ENCODE data around the gene LSG1.
"Not testable (repeated sequence)": the region's sequence is repeated elsewhere in the genome, so short reads cannot be mapped to it uniquely, and the experiment has no call there.

The LSG1 gene

GRCh38 chr3:194654443-194654842 lies 17.5 kb downstream of the LSG1 start:
- no peak for DNase-seq

GRCh38 chr3:194647747-194648146 lies 24.2 kb downstream of the LSG1 start:
- no peak for DNase-seq

GRCh38 chr3:194642769-194643168 lies 29.2 kb downstream of the LSG1 start:
- DNase-seq, result no peak

GRCh38 chr3:194640829-194641228 lies 31.2 kb downstream of the LSG1 start:
- DNase-seq, result no peak

GRCh38 chr3:194638991-194639605 lies 32.9 kb downstream of the LSG1 start:
- DNase-seq, result no peak

GRCh38 chr3:194637541-194638400 lies 34.2 kb downstream of the LSG1 start:
- DNase-seq, result no peak

- DNase-seq, result no peak
Observed at GRCh38 chr3:194637066-194637465, 34.9 kb downstream of the LSG1 start.

GRCh38 chr3:194633349-194634004 lies 38.5 kb downstream of the LSG1 start, which contains the start of gene TMEM44:
Gene TMEM44, minus strand, starts transcription at chr3:194633419. Its CDS starts 204 bp downstream, at chr3:194633215.
- peak; percentile 83 for DNase-seq

- no peak for DNase-seq
Observed at GRCh38 chr3:194632809-194633348, 39.1 kb downstream of the LSG1 start.

- no peak for DNase-seq
Observed at GRCh38 chr3:194632226-194632808, 39.7 kb downstream of the LSG1 start.

GRCh38 chr3:194631696-194632095 lies 40.3 kb downstream of the LSG1 start:
- no peak for DNase-seq

GRCh38 chr3:194630681-194631080 lies 41.3 kb downstream of the LSG1 start:
- not testable (repeated sequence) for DNase-seq

- no peak for DNase-seq
Observed at GRCh38 chr3:194624956-194625355, 47.0 kb downstream of the LSG1 start.

- DNase-seq, result no peak
Observed at GRCh38 chr3:194623449-194624290, 48.3 kb downstream of the LSG1 start.

- no peak for DNase-seq
Observed at GRCh38 chr3:194622621-194623340, 49.2 kb downstream of the LSG1 start.

- no peak for DNase-seq
Observed at GRCh38 chr3:194621947-194622346, 50.0 kb downstream of the LSG1 start.

- DNase-seq, result no peak
Observed at GRCh38 chr3:194620196-194620595, 51.8 kb downstream of the LSG1 start.

GRCh38 chr3:194619741-194620140 lies 52.2 kb downstream of the LSG1 start:
- no peak for DNase-seq

- no peak for DNase-seq
Observed at GRCh38 chr3:194618858-194619608, 53.0 kb downstream of the LSG1 start.

- no peak for DNase-seq
Observed at GRCh38 chr3:194617827-194618226, 54.2 kb downstream of the LSG1 start.
